Nephron (organoid): Measurements from ENCODE around the gene KLK2.

ENCODE experiments used
- H3K27ac Mint-ChIP-seq, 3 experiments: 2 replicates each; pipeline ENCODE4 v1.8.0; 2020; ENCODE audit warnings: mixed read lengths in 3 of 3, mild to moderate bottlenecking in 2 of 3, moderate library complexity in 1 of 3
- H3K27me3 Mint-ChIP-seq: 2 replicates; pipeline ENCODE4 v1.8.0; 2021; ENCODE audit warnings: low read depth, mild to moderate bottlenecking, moderate library complexity, mixed read lengths
- H3K36me3 Mint-ChIP-seq: 2 replicates; pipeline ENCODE4 v1.8.0; 2020; ENCODE audit warnings: low read depth, mixed read lengths
- H3K4me1 Mint-ChIP-seq: 2 replicates; pipeline ENCODE4 v1.8.0; 2020; ENCODE audit warnings: mixed read lengths
- H3K4me3 Mint-ChIP-seq, 3 experiments: 2 replicates each; pipeline ENCODE4 v1.8.0; 2020; ENCODE audit warnings: mild to moderate bottlenecking in 3 of 3, mixed read lengths in 3 of 3, moderate library complexity in 2 of 3
- H3K9me3 Mint-ChIP-seq: 2 replicates; pipeline ENCODE4 v1.8.0; 2020; ENCODE audit warnings: mixed read lengths
- TF ChIP-seq, protein P1 (sequence below), 3 experiments: fragments of 200-600 bp; sonication (generic); IDR thresholded peaks; one replicate each; pipeline ENCODE4 v1.5.0; 2021; ENCODE audit warnings: antibody characterized with exemption in 3 of 3; ENCODE audit not compliant: unreplicated experiment in 3 of 3

The KLK2 gene

DNA sequence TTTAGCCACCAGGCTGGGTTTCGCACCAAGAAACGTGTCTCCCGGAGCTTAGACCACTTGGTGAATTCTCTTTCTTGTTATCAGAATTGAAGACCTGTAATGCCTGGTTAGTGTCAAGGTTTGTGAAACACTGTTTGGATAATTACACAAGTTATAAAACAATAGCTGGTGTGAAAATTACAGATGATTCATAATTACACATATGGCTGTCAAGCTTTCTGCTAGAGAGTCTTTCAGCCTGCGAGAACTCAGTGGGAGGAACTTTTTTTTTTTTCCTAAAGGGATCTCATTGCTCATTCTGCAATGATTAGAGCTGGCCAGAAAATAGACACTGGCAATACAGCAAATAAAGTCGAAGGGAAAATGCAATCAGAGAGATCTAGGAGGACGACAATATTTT, 51.3 kb downstream of the KLK2 start:
- Mint-ChIP-seq H3K27me3 (peaks cover 42% of the 10 kb centered on the region), H3K4me1 (peaks cover 12% of the 10 kb centered on the region), H3K4me3 (no peak overlapping the region), H3K9me3 (no peaks in the 10 kb centered on the region), H3K27ac (no peak overlapping the region), H3K36me3 (no peaks in the 10 kb centered on the region)
- TF ChIP-seq, protein P1, sequence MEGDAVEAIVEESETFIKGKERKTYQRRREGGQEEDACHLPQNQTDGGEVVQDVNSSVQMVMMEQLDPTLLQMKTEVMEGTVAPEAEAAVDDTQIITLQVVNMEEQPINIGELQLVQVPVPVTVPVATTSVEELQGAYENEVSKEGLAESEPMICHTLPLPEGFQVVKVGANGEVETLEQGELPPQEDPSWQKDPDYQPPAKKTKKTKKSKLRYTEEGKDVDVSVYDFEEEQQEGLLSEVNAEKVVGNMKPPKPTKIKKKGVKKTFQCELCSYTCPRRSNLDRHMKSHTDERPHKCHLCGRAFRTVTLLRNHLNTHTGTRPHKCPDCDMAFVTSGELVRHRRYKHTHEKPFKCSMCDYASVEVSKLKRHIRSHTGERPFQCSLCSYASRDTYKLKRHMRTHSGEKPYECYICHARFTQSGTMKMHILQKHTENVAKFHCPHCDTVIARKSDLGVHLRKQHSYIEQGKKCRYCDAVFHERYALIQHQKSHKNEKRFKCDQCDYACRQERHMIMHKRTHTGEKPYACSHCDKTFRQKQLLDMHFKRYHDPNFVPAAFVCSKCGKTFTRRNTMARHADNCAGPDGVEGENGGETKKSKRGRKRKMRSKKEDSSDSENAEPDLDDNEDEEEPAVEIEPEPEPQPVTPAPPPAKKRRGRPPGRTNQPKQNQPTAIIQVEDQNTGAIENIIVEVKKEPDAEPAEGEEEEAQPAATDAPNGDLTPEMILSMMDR (IDR thresholded peaks at IDR 0.05; ENCODE audit: unreplicated experiment in 3 of 3): no peak

DNA sequence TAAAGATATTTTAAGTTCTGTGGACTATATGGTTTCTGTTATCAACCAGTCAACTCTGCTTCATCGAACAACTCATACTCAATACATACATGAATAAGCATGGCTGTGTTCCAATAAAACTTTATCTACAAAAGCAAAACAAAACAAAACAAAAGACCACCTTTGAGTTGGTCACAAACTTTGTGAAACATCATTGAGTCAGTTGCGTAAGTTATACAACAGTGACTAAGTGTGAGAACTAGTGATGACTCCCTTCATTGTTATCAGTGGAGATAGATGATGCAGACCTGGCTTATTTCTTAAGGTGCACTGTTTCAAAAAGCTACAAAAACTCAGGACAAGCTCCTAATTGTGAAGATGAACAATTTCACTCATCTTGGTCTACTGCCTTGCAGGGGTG, 52.5 kb downstream of the KLK2 start:
- TF ChIP-seq, protein P1 (IDR thresholded peaks at IDR 0.05; ENCODE audit: unreplicated experiment in 3 of 3): no peak
- no peak overlapping the region for H3K4me3 Mint-ChIP-seq
- peaks cover 12% of the 10 kb centered on the region for H3K4me1 Mint-ChIP-seq
- H3K9me3 Mint-ChIP-seq: no peaks in the 10 kb centered on the region
- no peak overlapping the region for H3K27ac Mint-ChIP-seq
- H3K27me3 Mint-ChIP-seq: peaks cover 39% of the 10 kb centered on the region
- no peaks in the 10 kb centered on the region for H3K36me3 Mint-ChIP-seq

DNA sequence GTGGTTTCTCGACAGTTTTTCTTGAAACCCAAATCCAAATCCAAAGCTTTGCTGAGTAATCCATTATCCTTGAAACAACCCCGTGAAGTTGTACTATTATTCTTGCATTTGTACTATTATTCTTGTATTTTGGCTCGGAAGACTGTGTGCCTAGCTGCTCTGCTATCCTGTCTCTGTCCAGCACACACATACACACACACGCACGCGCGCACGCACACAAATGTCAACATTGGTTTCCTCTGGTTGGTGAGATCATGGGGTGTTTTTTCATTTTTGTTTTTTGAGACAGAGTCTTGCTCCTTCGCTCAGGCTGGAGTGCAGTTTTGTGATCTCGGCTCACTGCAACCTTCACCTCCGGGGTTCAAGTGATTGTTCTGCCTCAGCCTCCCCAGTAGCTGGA, 52.9 kb downstream of the KLK2 start:
- H3K4me1 Mint-ChIP-seq: peaks cover 12% of the 10 kb centered on the region
- TF ChIP-seq, protein P1 (IDR thresholded peaks at IDR 0.05; ENCODE audit: unreplicated experiment in 3 of 3): no peak
- H3K27ac Mint-ChIP-seq: no peak overlapping the region
- no peak overlapping the region for H3K4me3 Mint-ChIP-seq
- no peaks in the 10 kb centered on the region for H3K9me3 Mint-ChIP-seq
- no peaks in the 10 kb centered on the region for H3K36me3 Mint-ChIP-seq
- H3K27me3 Mint-ChIP-seq: peaks cover 41% of the 10 kb centered on the region

DNA sequence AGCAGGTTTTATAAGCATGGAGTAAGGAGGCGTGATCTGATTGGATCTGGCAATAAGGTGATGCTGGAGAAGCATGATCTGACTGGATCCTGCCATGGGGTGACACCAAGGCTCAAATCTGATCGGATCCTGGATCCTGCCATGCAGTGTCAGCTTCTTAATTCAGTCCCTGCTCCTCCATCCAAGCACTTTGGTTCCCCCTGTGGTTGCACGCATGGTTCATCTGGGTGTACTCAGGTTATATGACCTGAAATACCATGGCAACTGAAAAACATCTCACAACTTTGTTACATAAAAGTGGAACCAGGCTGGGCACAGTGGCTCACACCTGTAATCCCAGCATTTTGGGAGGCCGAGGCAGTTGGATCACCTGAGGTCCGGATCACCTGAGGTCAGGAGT, 55.6 kb downstream of the KLK2 start:
- H3K36me3 Mint-ChIP-seq: no peaks in the 10 kb centered on the region
- H3K4me1 Mint-ChIP-seq: no peaks in the 10 kb centered on the region
- TF ChIP-seq, protein P1 (IDR thresholded peaks at IDR 0.05; ENCODE audit: unreplicated experiment in 3 of 3): no peak
- H3K27me3 Mint-ChIP-seq: peaks cover 43% of the 10 kb centered on the region
- H3K9me3 Mint-ChIP-seq: no peaks in the 10 kb centered on the region
- no peak overlapping the region for H3K27ac Mint-ChIP-seq
- H3K4me3 Mint-ChIP-seq: no peak overlapping the region
